HEK293T (cell line): ENCODE data around the gene UBE2E2.

ENCODE experiments used
- BHLHE40 ChIP-seq: fragments of 450-650 bp; IDR thresholded peaks from 2 replicates; pipeline ENCODE4 v1.6.1; 2016; ENCODE audit warnings: mild to moderate bottlenecking, moderate library complexity, borderline replicate concordance
- CTBP1 ChIP-seq: fragments of 450-650 bp; IDR thresholded peaks from 2 replicates; pipeline ENCODE4 v1.6.1; 2016; ENCODE audit warnings: borderline replicate concordance
- ELF4 ChIP-seq: fragments of 450-650 bp; IDR thresholded peaks from 2 replicates; pipeline ENCODE4 v1.6.1; 2017; ENCODE audit warnings: antibody characterized with exemption
- FOXA1 ChIP-seq: fragments of 450-650 bp; IDR thresholded peaks from 2 replicates; pipeline ENCODE4 v1.6.1; 2016; ENCODE audit warnings: mild to moderate bottlenecking
- FOXM1 ChIP-seq: fragments of 450-650 bp; IDR thresholded peaks from 2 replicates; pipeline ENCODE4 v1.6.1; 2017; ENCODE audit warnings: mild to moderate bottlenecking, borderline replicate concordance
- SP1 ChIP-seq: fragments of 450-650 bp; IDR thresholded peaks from 2 replicates; pipeline ENCODE4 v1.6.1; 2017
- SUZ12 ChIP-seq: fragments of 450-650 bp; IDR thresholded peaks from 2 replicates; pipeline ENCODE4 v1.6.1; 2016; ENCODE audit warnings: mild to moderate bottlenecking
- ZNF384 ChIP-seq: fragments of 450-650 bp; IDR thresholded peaks from 2 replicates; pipeline ENCODE4 v1.6.1; 2016

- TF ChIP-seq ZNF384, result no peak
- no peak for TF ChIP-seq SP1
- TF ChIP-seq FOXA1, result no peak
- TF ChIP-seq ELF4, result no peak
- no peak for TF ChIP-seq SUZ12
- TF ChIP-seq CTBP1, result no peak
- no peak for TF ChIP-seq BHLHE40
- no peak for TF ChIP-seq FOXM1
Measured at GRCh38 chr3:23550402-23550801, 347.3 kb downstream of the UBE2E2 start.
